OCI-M2 (cell line): ENCODE results near the gene TOX4.
"Not testable (repeated sequence)": the region's sequence is repeated elsewhere in the genome, so short reads cannot be mapped to it uniquely, and the experiment has no call there.

Experiments
- DNase-seq: peaks from one replicate; lab custom pipeline; 2025; ENCODE audit not compliant: unreplicated experiment; lab: John Stamatoyannopoulos, UW

Gene TOX4

GRCh38 chr14:21476925-21477681 lies at the start of gene TOX4, which contains the start of gene RAB2B:
TSS of gene TOX4 (plus strand) at chr14:21477195. CDS start at chr14:21477279, 84 bp downstream.
TSS of gene RAB2B (minus strand) at chr14:21476959. CDS start at chr14:21476872, 87 bp downstream.
- DNase-seq = peak; percentile 87

DNA sequence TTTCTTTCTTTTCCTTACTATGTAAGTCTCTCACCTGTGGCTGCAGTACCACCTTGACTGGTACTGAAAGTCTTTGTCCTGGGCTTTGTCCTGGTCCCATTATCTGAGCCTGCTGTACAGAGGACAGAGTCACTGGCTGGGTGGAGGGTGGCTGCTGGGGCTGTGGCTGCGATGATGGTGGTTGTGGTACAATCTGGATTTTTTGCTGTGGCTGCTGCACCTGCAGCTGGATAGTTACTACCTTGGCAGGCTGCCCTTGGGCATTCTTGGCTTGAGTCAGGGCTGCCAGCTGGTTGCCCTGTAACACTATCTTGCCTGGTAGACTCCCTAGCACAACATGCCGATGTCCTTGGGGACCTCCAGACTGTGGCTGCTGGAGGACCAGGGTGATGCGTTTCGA lies 48.1 kb upstream of the TOX4 start:
- no peak for DNase-seq

GRCh38 chr14:21431126-21431525 lies 45.9 kb upstream of the TOX4 start:
- DNase-seq = no peak

DNA sequence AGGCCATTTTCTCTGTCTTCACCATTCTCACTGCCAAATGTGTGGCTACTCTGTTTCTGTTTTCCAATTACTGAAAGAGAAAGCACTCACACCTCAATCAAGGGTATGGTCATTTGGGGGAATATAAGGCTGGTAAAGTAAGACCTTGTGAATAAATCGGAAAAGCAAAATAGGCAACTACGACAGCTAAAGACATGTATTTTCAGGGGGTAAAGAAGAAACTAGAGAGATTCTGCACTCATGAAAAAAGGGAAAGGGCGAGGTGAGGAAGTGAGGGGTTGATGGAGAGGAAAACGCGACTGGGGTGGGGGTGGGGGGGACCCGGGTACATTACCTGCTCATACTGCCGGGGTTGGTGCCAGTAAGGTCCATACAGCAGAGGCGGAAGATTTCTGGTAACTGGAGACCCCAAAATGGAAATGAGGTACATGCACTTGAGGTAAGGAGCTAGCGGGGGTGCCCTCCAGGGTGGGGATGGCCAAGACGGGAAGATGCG lies 40.4 kb upstream of the TOX4 start:
- DNase-seq = no peak

DNA sequence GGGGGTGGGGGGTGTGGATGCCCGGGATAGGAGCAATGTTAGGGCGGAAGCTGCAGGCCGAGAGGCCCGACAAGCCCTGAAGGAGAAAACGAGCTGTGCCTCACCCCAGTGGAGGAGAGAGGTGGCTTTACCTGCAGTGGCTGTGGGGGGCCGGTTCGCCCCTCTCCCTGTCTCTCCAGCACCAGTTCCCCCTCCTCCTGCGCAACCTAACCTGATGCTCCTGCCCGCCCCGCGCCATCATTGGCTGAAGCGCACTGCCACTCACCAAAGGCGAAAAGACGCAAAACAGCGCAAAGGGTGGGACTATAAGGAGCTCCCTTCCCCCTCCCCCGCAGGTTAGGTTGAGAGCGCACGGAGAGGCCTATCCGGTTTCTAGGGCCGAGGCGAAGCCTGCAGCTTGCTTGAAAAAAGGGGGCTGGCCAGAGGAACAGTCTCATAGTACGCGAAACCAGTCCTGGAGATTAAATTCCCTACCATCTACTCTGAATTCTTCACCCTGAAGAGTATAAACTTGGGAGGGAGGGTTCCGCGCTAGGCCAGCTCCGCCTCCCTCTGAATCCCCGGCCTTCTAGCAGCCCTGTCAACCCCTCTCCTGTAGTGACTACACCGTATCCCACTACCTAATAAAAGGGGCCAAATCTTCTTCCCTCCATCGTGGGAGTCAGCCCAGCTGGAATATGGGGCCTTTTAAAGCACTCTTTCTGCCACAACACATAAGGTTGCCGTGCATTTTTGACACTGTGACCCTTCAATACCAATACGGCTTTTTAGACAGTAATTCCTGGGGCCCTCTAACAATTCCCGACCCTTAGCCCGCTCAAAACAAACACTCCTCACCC lies 39.7 kb upstream of the TOX4 start:
- DNase-seq = peak; percentile 98

- DNase-seq = peak; percentile 57
Observed at GRCh38 chr14:21440859-21441258, 36.1 kb upstream of the TOX4 start.

GRCh38 chr14:21442657-21443056 lies 34.3 kb upstream of the TOX4 start:
- DNase-seq = not testable (repeated sequence)

- no peak for DNase-seq
Observed at GRCh38 chr14:21449899-21450216, 27.1 kb upstream of the TOX4 start.

GRCh38 chr14:21454843-21455544 lies 22.0 kb upstream of the TOX4 start:
- no peak for DNase-seq

GRCh38 chr14:21455592-21455911 lies 21.4 kb upstream of the TOX4 start:
- no peak for DNase-seq

DNA sequence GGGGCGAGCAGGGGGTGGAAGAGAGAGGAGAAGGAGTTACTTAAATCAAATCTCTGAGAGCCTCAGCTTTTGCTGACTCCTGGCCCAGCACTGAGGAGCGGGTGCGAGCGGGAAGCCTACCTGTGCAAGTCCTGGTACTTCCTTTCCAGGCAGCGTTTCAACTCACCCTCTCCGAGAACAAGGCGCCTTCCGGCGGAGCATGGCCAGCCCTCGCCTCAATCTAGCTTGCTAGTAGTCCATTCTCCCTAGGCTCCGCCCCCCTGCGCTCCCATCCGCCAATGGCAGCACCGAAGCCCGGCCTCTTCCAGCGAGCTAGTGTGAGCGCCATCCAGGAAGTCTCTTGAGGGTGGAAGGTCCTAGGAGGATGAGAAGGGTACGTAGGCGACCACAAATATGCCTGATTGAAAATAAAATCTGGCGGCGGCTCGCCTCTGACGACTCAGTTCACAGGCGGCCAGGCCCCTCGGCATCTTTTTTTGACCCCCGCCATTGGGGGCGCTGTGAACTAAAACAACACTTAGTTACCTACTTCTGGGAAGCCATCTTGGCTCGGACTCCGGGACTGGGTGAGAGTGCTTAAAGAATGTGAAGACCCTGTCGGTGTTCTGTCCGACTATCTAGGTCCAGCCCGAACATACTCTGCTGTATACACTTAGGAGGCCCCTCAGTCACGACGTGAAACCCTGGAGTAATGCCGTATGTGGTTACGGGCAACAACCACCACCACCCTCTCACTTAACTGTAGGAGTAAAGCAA lies 20.9 kb upstream of the TOX4 start, which contains the start of gene CHD8:
Gene CHD8 (minus strand): TSS at position 212 of the 756 bp plus-strand sequence. CDS start 24,480 bp downstream, outside the sequence.
- DNase-seq = peak; percentile 96

DNA sequence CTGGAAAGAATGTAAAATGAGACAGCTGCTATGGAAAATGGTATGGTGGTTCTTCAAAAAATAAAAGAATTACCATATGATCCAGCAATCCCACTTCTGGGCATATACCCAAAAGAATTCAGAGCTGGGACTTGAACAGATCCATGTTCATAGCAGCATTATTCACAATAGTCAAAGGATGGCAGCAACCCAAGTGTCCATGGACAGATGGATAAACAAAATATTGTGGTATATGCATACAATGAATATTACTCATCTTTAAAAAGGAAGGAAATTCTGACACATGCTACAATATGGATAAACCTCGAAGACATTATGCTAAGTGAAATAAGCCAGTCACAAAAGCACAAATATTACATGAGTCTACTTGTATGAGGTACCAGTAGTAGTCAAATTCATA lies 9.4 kb upstream of the TOX4 start:
- no peak for DNase-seq

DNA sequence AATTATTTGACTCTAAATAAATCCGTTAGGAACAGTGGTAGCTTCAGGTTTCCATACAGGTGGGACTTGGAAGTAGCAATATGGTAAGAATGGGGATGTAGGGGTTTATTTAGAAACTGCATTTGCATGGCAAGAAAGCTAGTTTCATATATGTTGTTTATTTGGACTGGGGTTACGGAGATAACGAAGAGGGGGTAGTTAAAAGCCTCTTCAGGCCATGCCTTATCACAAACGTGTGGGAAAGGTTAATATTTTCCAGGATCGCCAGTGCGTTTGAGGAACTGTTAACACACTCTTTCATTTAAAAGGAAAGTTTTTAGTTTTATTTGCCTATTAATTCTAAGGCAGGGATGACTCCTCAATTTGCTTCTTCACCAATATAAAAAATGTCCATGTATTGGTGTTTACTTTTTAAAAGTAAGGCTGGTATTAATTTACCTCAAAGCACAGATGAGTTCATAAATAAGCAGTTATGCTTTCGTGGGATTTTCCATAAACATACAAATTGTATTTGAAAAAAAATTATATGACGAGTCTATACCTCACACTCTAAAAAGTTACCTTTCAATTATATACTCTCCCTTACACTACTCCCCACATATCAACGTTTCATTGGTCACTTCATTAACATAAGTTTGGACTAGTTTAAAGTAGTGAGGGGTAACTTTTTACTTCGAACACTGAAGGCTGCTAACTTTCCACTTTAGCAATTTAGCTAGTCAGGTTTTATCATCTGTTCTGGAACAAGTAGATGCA lies 1.1 kb upstream of the TOX4 start:
- no peak for DNase-seq

DNA sequence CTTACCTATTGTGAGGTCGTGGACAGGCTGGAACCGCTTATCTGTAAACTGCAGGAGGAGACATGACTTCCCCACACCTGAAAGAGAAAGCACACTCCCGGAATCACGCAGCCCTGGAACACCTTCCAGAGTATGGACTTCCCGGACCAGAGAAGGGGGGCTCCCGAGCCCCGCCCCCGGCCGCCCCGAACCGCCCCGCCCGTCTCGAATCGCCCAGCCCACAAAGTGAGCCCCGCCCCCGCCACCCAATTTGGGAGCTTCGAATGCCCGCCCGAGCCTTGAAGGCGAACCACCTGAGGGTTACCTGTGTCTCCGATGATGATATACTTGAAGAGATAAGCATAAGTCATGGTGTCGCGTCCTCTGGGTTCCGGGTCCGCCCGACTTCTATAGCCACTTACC lies 471 bp upstream of the TOX4 start:
- no peak for DNase-seq

DNA sequence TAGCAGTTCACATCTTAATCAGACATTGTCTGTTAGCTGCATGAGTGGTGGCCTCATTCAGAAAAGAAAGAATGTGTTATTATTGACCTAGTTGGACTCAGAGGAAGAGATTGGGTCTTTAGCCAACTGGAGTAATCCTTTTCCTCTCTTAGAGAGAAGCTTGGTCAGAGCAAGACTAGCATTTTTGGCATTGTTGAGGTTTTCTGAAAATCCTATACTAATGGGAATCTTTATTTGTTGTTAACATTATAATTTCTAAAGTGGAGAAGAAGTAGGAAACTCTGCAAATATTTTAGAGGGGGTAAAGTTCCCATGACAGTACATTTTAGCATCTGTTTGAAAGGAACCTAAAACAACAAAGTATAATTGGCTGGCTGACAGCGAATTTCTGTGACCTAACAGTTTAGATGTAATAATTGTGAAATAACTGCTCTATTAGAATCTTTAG lies 9.7 kb downstream of the TOX4 start:
- DNase-seq = no peak

DNA sequence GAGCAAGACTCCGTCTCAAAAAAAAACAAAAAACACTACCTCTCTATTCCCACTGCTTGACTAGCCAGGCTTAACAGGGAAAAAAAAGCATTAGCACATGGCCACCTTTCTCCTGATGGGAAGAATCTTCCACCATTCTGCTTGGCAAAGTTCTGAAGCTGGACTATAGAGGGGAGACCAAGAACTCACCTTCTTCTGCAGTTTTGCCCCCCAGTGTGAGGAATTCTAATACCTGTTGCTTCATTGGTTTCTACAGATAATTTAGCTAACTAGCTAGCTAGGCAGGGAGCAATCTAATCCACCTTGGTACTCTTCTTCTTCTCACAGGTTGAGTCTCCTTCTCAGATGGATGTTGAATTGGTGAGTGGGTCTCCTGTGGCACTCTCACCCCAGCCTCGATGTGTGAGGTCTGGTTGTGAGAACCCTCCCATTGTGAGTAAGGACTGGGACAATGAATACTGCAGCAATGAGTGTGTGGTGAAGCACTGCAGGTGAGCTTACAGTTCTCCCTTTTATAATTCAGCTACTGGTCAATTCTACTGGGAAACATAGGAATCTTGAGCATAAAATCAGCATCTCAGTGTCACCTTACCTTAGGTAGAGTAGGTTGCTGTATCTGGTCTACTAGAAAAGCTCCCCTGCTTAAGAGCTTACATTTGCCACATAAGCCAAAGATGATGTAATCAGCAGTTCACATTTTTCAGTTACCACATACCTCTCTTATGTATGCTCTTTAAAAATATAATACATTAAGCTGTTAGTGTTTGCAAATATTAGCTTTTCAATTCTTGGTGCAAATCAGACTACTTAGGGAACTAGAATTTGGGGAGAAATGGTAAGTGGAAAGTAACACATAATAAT lies 18.1 kb downstream of the TOX4 start:
- DNase-seq = no peak

DNA sequence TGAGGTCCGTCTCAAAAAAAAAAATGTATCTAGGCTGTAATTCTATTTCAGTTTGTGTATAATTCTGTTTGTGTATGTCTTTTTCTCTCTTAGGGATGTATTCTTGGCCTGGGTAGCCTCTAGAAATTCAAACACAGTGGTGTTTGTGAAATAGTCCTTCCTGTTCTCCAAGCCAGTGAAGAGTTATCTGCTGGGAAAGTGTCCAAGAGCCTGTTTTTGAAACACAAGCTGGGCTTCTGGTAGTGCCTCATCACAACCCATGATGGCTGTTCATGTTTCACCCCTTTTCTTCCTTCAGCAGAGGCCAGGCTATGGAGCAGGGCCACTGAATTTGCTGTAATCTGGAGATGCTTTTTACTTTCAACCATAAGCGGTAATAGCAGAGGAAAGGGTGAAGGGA lies 19.5 kb downstream of the TOX4 start:
- DNase-seq = no peak

GRCh38 chr14:21498540-21499526 lies 21.8 kb downstream of the TOX4 start:
- DNase-seq = peak; percentile 19
